ENCODE results near the gene CSTB.

CSTB gene

GRCh38 chr21:43789276-43790009 lies 13.3 kb upstream of the CSTB start, which contains the start of gene RRP1:
RRP1 (plus strand) TSS chr21:43789577; CDS start chr21:43789630, 53 bp downstream.
- DNase-seq, result peak; percentile 95

- DNase-seq, result no peak
These were observed 10.8 kb upstream of the CSTB start for GRCh38 chr21:43786807-43787440.

- no peak for DNase-seq
These were observed 10.2 kb upstream of the CSTB start for GRCh38 chr21:43786300-43786806.

- no peak for DNase-seq
These were observed 9.0 kb upstream of the CSTB start for GRCh38 chr21:43785134-43785533.

GRCh38 chr21:43783098-43783700 lies 7.1 kb upstream of the CSTB start:
- no peak for DNase-seq

GRCh38 chr21:43782431-43783097 lies 6.5 kb upstream of the CSTB start:
- no peak for DNase-seq

- no peak for DNase-seq
These were observed 5.7 kb upstream of the CSTB start for GRCh38 chr21:43781846-43782245.

GRCh38 chr21:43779660-43780059 lies 3.6 kb upstream of the CSTB start:
- DNase-seq, result no peak

- no peak for DNase-seq
These were observed 2.6 kb upstream of the CSTB start for GRCh38 chr21:43778469-43779335.

- no peak for DNase-seq
These were observed 1.8 kb upstream of the CSTB start for GRCh38 chr21:43777953-43778352.

GRCh38 chr21:43775190-43775589 lies 918 bp downstream of the CSTB start:
- no peak for DNase-seq

GRCh38 chr21:43774163-43774562 lies 1.9 kb downstream of the CSTB start:
- DNase-seq, result no peak

- no peak for DNase-seq
These were observed 3.7 kb downstream of the CSTB start for GRCh38 chr21:43772425-43772821.

- DNase-seq, result no peak
These were observed 4.2 kb downstream of the CSTB start for GRCh38 chr21:43771698-43772424.

- DNase-seq, result no peak
These were observed 4.9 kb downstream of the CSTB start for GRCh38 chr21:43771199-43771675.

GRCh38 chr21:43770066-43770655 lies 5.9 kb downstream of the CSTB start:
- DNase-seq, result no peak

- no peak for DNase-seq
These were observed 6.7 kb downstream of the CSTB start for GRCh38 chr21:43769325-43769958.

GRCh38 chr21:43768868-43769167 lies 7.3 kb downstream of the CSTB start:
- DNase-seq, result no peak

GRCh38 chr21:43767984-43768867 lies 7.9 kb downstream of the CSTB start:
- DNase-seq, result no peak

GRCh38 chr21:43767498-43767983 lies 8.6 kb downstream of the CSTB start:
- DNase-seq, result no peak

All from stimulated activated CD4-positive, alpha-beta T cell treated with anti-CD3 and anti-CD28 coated beads, Interleukin-2, amount 100 ng/mL, for 24 hours (primary cell).